GM12864 (cell line): ENCODE measurements around the gene DEPDC1B.
"Not testable (repeated sequence)": the region's sequence is repeated elsewhere in the genome, so short reads cannot be mapped to it uniquely, and the experiment has no call there.

ENCODE experiments used
- DNase-seq: peaks from one replicate; pipeline ENCODE4 v3.0.0-alpha.2; 2011; ENCODE audit warnings: low read depth
- H3K4me3 ChIP-seq: 2 replicates; pipeline ENCODE4 v1.5.1; 2011; ENCODE audit warnings: mild to moderate bottlenecking, low read depth, low read length, control low read depth
- TF ChIP-seq, protein P1 (sequence below): IDR thresholded peaks from 2 replicates; pipeline ENCODE4 v1.5.1; 2011; ENCODE audit warnings: low read depth, mild to moderate bottlenecking, moderate library complexity, low read length, control low read depth, inconsistent platforms; ENCODE audit errors: missing control alignments

DEPDC1B gene

GRCh38 chr5:60632153-60632552 lies 67.8 kb downstream of the DEPDC1B start:
- DNase-seq = no peak
- TF ChIP-seq, protein P1, sequence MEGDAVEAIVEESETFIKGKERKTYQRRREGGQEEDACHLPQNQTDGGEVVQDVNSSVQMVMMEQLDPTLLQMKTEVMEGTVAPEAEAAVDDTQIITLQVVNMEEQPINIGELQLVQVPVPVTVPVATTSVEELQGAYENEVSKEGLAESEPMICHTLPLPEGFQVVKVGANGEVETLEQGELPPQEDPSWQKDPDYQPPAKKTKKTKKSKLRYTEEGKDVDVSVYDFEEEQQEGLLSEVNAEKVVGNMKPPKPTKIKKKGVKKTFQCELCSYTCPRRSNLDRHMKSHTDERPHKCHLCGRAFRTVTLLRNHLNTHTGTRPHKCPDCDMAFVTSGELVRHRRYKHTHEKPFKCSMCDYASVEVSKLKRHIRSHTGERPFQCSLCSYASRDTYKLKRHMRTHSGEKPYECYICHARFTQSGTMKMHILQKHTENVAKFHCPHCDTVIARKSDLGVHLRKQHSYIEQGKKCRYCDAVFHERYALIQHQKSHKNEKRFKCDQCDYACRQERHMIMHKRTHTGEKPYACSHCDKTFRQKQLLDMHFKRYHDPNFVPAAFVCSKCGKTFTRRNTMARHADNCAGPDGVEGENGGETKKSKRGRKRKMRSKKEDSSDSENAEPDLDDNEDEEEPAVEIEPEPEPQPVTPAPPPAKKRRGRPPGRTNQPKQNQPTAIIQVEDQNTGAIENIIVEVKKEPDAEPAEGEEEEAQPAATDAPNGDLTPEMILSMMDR = no peak

DNA sequence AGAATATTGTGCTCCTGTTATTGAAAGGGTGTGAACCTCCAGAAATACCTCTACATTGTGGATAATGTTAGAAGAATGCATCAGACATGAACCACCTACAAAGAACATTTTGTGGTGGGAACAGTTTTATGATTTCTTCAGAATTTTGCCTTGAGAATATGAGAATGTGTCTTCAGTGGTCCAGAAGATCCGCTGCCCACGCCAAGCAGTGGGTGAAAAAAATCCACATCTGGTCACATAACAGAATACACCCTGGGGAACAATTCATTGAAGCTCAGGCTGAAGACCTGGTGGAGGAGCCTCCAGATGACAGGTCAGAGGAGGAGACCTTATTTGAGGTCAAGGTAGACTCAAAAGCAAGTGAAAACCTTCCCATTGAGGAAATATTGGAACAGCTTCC lies 69.1 kb downstream of the DEPDC1B start:
- TF ChIP-seq, protein P1 = no peak
- no peak overlapping the region for H3K4me3 ChIP-seq
- DNase-seq = no peak

More at GRCh38 chr5:60632153-60632552, 67.8 kb downstream of the DEPDC1B start:
- H3K4me3 ChIP-seq = no peak overlapping the region

DNA sequence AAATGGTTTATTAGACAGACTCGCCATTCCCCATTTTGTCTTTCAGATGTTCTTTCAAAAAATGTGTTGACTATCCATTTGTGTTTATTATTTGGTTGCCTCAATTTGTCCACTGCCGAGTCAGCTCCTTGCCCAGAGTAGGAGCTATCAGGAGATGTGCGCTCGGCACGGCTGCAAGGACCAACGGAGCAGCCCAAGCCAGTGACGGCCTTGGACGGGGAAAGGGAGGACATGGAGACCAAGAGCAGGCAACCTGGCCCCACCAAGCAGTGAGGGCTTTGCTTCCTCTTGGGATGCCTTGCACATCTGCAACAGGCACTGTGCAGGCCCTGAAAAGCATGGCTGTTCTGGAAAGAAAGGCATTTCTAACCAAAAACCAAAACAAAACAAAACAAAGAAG lies 69.8 kb downstream of the DEPDC1B start:
- TF ChIP-seq, protein P1 = no peak
- DNase-seq = no peak

DNA sequence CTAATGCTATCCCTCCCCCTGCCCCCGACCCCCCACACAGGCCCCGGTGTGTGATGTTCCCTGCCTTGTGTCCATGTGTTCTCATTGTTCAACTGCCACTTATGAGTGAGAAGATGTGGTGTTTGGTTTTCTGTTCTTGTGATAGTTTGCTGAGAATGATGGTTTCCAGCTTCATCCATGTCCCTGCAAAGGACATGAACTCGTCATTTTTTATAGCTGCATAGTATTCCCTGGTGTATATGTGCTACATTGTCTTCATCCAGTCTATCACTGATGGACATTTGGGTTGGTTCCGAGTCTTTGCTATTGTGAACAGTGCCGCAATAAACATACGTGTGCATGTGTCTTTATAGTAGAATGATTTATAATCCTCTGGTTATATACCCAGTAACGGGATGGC lies 75.1 kb downstream of the DEPDC1B start:
- not testable (repeated sequence) for DNase-seq, H3K4me3 ChIP-seq

More for the DNA sequence above, 69.8 kb downstream of the DEPDC1B start:
- no peak overlapping the region for H3K4me3 ChIP-seq

DNA sequence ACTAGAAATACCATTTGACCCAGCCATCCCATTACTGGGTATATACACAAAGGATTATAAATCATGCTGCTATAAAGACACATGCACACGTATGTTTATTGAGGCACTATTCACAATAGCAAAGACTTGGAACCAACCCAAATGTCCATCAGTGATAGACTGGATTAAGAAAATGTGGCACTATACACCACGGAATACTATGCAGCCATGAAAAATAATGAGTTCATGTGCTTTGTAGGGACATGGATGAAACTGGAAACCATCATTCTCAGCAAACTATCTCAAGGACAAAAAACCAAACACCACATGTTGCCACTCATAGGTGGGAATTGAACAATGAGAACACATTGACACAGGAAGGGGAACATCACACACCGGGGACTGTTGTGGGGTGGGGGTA lies 79.2 kb downstream of the DEPDC1B start:
- not testable (repeated sequence) for DNase-seq, H3K4me3 ChIP-seq

GRCh38 chr5:60613826-60614225 lies 86.1 kb downstream of the DEPDC1B start:
- TF ChIP-seq, protein P1 = no peak
- no peak overlapping the region for H3K4me3 ChIP-seq
- peak; percentile 4 for DNase-seq

DNA sequence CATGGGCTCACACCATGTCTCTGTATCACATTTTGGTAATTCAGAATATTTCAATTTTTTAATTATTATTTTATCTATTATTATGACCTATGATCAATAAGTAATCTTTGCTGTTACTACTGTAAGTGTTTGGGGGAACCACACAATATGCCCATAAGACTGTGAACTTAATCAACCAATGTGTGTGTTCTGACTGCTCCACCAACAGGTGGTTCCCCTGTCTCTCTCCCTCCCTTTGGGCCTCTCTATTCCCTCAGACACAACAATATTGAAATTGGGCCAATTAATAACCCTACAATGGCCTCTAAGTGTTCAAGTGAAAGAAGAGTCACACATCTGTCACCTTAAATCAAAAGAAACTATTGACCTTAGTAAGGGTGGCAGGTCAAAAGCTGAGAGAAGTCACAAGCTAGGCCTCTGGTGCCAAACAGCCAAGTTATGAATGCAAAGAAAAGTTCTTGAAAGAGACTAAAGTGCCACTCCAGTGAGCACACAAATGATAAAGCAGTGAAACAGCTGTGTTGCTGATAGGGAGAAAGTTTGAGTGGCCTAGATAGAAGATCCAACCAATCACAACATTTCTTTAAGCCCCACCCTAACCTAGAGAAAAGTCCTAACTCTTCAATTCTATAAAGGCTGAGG lies 88.7 kb downstream of the DEPDC1B start:
- TF ChIP-seq, protein P1 = no peak
- DNase-seq = no peak
- H3K4me3 ChIP-seq = no peak overlapping the region

DNA sequence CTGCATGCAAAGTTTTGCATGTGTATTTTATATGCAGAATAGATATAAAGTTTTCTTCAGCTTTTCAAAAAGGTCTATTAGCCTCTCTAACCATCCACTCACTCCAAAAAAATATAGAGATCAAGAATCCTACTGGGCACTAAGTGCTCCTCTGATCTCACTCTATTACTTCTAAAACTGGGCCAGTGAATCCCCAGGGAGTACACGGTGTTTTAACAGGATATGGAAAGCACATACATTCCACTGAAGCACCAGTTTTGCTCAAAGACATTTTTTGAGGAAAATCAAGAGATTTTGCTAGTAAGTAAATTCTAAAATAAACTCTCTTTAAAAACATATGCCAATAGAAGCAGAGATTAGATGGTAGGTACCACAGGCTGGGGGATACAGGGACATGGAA lies 95.2 kb downstream of the DEPDC1B start:
- TF ChIP-seq, protein P1 = no peak
- no peak overlapping the region for H3K4me3 ChIP-seq
- no peak for DNase-seq
